NCI-H1105 (cell line): Measurements from ENCODE around the gene DCLK1.

Experiments used
- DNase-seq: peaks from one replicate; lab custom pipeline; 2025; lab: John Stamatoyannopoulos, UW

The DCLK1 gene

GRCh38 chr13:35826626-35827254, 304.4 kb downstream of the DCLK1 start:
- no peak for DNase-seq

- no peak for DNase-seq
These were observed 306.4 kb downstream of the DCLK1 start for GRCh38 chr13:35824825-35825224.

- DNase-seq, result no peak
These were observed 306.8 kb downstream of the DCLK1 start for GRCh38 chr13:35824395-35824794.

GRCh38 chr13:35822666-35823065, 308.5 kb downstream of the DCLK1 start:
- no peak for DNase-seq

- DNase-seq, result peak; percentile 3
These were observed 312.5 kb downstream of the DCLK1 start for GRCh38 chr13:35818633-35819067.

- no peak for DNase-seq
These were observed 313.3 kb downstream of the DCLK1 start for GRCh38 chr13:35817642-35818607.

GRCh38 chr13:35814605-35815011, 316.6 kb downstream of the DCLK1 start:
- DNase-seq, result peak; percentile 37

GRCh38 chr13:35812736-35813135, 318.4 kb downstream of the DCLK1 start:
- DNase-seq, result no peak

- DNase-seq, result no peak
These were observed 320.9 kb downstream of the DCLK1 start for GRCh38 chr13:35810321-35810720.

GRCh38 chr13:35808846-35809245, 322.3 kb downstream of the DCLK1 start:
- DNase-seq, result no peak

GRCh38 chr13:35804901-35805300, 326.3 kb downstream of the DCLK1 start:
- DNase-seq, result no peak

- DNase-seq, result no peak
These were observed 333.2 kb downstream of the DCLK1 start for GRCh38 chr13:35797991-35798390.

GRCh38 chr13:35797244-35797643, 333.9 kb downstream of the DCLK1 start:
- no peak for DNase-seq

GRCh38 chr13:35796623-35797022, 334.6 kb downstream of the DCLK1 start:
- no peak for DNase-seq

- DNase-seq, result no peak
These were observed 336.3 kb downstream of the DCLK1 start for GRCh38 chr13:35794734-35795389.

- DNase-seq, result no peak
These were observed 337.4 kb downstream of the DCLK1 start for GRCh38 chr13:35793823-35794222.

GRCh38 chr13:35792911-35793310, 338.3 kb downstream of the DCLK1 start:
- no peak for DNase-seq

- DNase-seq, result no peak
These were observed 339.2 kb downstream of the DCLK1 start for GRCh38 chr13:35792021-35792420.

GRCh38 chr13:35791184-35791851, 339.9 kb downstream of the DCLK1 start:
- DNase-seq, result no peak

GRCh38 chr13:35789335-35790165, 341.6 kb downstream of the DCLK1 start:
- peak; percentile 19 for DNase-seq

GRCh38 chr13:35787937-35788336, 343.2 kb downstream of the DCLK1 start:
- no peak for DNase-seq
